ENCODE results near the gene ZBTB20. TPM values are rescaled to one million over a fixed set of nuclear protein-coding genes. Genes with fewer than 3 reads are reported as not detected.

ZBTB20 gene
- total and polyA plus RNA-seq, 2 of the 4 experiments (the other 2 are of a cell fraction) = 0.75 to 14.7 TPM

GRCh38 chr3:114860531-114860930 lies 286.6 kb downstream of the ZBTB20 start:
- DNase-seq = no peak
- Histone ChIP-seq H3K56ac (ENCODE audit: extremely low read depth, insufficient read depth, low read length) (no peak overlapping the region), H3K4ac (ENCODE audit: low read depth, low read length) (no peak overlapping the region), H2AFZ (replicated peaks; ENCODE audit: low read length, poor library complexity) (no peak overlapping the region), H2BK15ac (ENCODE audit: low read depth, low read length) (no peak overlapping the region), H2BK20ac (ENCODE audit: low read depth, low read length) (no peak overlapping the region), H4K8ac (ENCODE audit: low read depth in 2 of 2, low read length in 2 of 2) (no peak overlapping the region), H3K9me3 (ENCODE audit: control insufficient read depth, insufficient read depth, low read length) (no peaks in the 10 kb centered on the region), H3K18ac (ENCODE audit: low read depth, low read length) (no peak overlapping the region), H3K27me3 (ENCODE audit: control insufficient read depth, insufficient read depth, low read length) (no peaks in the 10 kb centered on the region), H4K91ac (ENCODE audit: insufficient read depth, low read depth, low read length) (no peak overlapping the region), H4K20me1 (ENCODE audit: insufficient read depth, low read length) (no peaks in the 10 kb centered on the region), H4K5ac (ENCODE audit: low read depth, low read length) (no peak overlapping the region), H3K14ac (replicated peaks; ENCODE audit: low read depth, low read length) (no peak overlapping the region), H2AK9ac (replicated peaks; ENCODE audit: low read depth, low read length, poor library complexity) (no peak overlapping the region), H3K4me1 (ENCODE audit: control insufficient read depth, insufficient read depth, low read length) (no peaks in the 10 kb centered on the region), H3K4me3 (ENCODE audit: insufficient read depth, low read depth, low read length) (no peak overlapping the region), H3K36me3 (ENCODE audit: control insufficient read depth, insufficient read depth, low read length) (no peaks in the 10 kb centered on the region), H2BK120ac (ENCODE audit: low read depth, low read length) (no peak overlapping the region), H2BK5ac (ENCODE audit: low read depth, low read length, poor library complexity, severe bottlenecking) (no peak overlapping the region), H3K23ac (ENCODE audit: low read depth, low read length) (no peak overlapping the region), H3K4me2 (ENCODE audit: low read depth, low read length) (no peak overlapping the region), H2AK5ac (ENCODE audit: low read depth, low read length) (no peak overlapping the region), H3K79me1 (ENCODE audit: low read depth in 1 of 2, low read length in 2 of 2) (no peaks in the 10 kb centered on the region), H3K9ac (ENCODE audit: low read depth, low read length) (no peak overlapping the region), H3K9me1 (ENCODE audit: insufficient read depth, low read length) (no peaks in the 10 kb centered on the region), H3K27ac (ENCODE audit: insufficient read depth, low read length) (no peak overlapping the region)
- CTCF ChIA-PET = no interaction called here
- ATAC-seq (ENCODE audit: low read depth) = no peak
- in situ Hi-C loops (cut with MboI; ENCODE audit: low sequenced_read_pairs) = no loop called here
- intact Hi-C loops (cut with micrococcal nuclease) = no loop called here
- TF ChIP-seq MXI1 (IDR thresholded peaks at IDR 0.05; ENCODE audit: borderline replicate concordance, low read depth, low read length) = no peak
- TF ChIP-seq MAFK (IDR thresholded peaks at IDR 0.05; ENCODE audit: low read depth, low read length) = no peak
- TF ChIP-seq FOS (IDR thresholded peaks at IDR 0.05; ENCODE audit: low read depth, low read length) = no peak
- no peak for TF ChIP-seq RFX5 (IDR thresholded peaks at IDR 0.05; ENCODE audit: low read depth, low read length)
- no peak for TF ChIP-seq CHD1 (IDR thresholded peaks at IDR 0.05; ENCODE audit: low read depth, low read length)
- no peak for TF ChIP-seq NFE2L2 (IDR thresholded peaks at IDR 0.05; ENCODE audit: low read depth, low read length)
- TF ChIP-seq ELK1 (IDR thresholded peaks at IDR 0.05; ENCODE audit: borderline replicate concordance, low read depth, low read length) = no peak
- TF ChIP-seq RAD21 (IDR thresholded peaks at IDR 0.05; ENCODE audit: low read length) = no peak
- no peak for TF ChIP-seq RCOR1 (IDR thresholded peaks at IDR 0.05; ENCODE audit: insufficient replicate concordance, low read length)
- TF ChIP-seq USF2 (IDR thresholded peaks at IDR 0.05; ENCODE audit: low read depth, low read length) = no peak
- TF ChIP-seq CTCF (conservative IDR thresholded peaks at IDR 0.05; ENCODE audit: low read depth, low read length) = no peak
- no peak for TF ChIP-seq BHLHE40 (IDR thresholded peaks at IDR 0.05; ENCODE audit: low read depth, low read length)
- no peak for TF ChIP-seq SMC3 (IDR thresholded peaks at IDR 0.05; ENCODE audit: low read depth, low read length)
- dilution Hi-C loops (cut with HindIII; ENCODE audit: low sequenced_read_pairs, unreplicated experiment) = no loop called here
- no CpG with 5 or more reads among the region's 2 CpGs for WGBS, 2 experiments (ENCODE audit: extremely low coverage in 2 of 2, insufficient read length in 1 of 2)
- BruUV-seq (replicated peaks) = no TSS peak
- POLR2A ChIA-PET (ENCODE audit: unreplicated experiment) = no interaction called here

Data from IMR-90 (cell line).